ENCODE measurements around the gene SPHKAP. TPM values are rescaled to one million over a fixed set of nuclear protein-coding genes. Genes with fewer than 3 reads are reported as not detected.

Gene SPHKAP
- total RNA-seq, 1 donor from 2014 or later = not detected

DNA sequence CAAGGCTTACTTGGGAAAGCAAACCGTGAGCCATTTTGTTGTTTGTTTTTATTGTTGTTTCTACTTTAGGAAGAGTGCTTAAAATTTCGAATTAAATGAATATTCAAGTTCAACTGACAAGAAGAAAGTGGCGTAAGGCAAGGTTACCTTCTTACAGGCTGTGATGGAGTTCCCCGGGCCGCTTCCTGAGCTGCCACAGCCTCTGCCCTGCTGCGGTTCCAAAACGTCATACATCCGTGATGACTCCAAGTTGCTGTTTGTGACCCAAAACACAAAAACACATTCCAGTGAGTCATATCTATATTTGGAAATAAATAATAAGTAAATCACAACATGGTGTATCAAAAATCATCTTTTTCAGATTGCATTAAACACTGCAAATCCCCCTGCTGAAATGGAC, 49.7 kb downstream of the SPHKAP start:
- DNase-seq (ENCODE audit: low read depth) = no peak
- TF ChIP-seq, protein P1, sequence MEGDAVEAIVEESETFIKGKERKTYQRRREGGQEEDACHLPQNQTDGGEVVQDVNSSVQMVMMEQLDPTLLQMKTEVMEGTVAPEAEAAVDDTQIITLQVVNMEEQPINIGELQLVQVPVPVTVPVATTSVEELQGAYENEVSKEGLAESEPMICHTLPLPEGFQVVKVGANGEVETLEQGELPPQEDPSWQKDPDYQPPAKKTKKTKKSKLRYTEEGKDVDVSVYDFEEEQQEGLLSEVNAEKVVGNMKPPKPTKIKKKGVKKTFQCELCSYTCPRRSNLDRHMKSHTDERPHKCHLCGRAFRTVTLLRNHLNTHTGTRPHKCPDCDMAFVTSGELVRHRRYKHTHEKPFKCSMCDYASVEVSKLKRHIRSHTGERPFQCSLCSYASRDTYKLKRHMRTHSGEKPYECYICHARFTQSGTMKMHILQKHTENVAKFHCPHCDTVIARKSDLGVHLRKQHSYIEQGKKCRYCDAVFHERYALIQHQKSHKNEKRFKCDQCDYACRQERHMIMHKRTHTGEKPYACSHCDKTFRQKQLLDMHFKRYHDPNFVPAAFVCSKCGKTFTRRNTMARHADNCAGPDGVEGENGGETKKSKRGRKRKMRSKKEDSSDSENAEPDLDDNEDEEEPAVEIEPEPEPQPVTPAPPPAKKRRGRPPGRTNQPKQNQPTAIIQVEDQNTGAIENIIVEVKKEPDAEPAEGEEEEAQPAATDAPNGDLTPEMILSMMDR (conservative IDR thresholded peaks at IDR 0.05; ENCODE audit: low read depth, low read length) = no peak
- no peak overlapping the region for H3K4me3 ChIP-seq (ENCODE audit: low read depth, low read length)

DNA sequence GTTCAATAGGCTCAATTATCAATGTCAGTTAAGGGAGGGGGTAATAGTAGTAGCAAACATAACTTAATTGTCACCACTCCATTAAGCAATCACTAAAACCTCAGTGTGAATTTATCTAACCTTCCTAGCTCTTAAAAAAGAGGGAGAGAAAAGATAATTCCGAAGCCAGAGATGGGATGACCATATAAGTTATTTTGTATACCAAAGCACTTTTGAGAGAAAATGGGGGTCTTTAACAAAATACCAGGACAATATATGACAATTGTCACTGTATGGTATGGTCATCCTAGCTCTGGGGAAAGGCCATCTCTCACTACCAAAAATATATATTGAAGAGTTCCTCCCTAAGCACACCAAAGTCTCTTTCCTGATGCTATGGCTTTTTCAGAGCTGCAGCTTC, 55.1 kb downstream of the SPHKAP start:
- no peak for DNase-seq (ENCODE audit: low read depth)
- TF ChIP-seq, protein P1 (conservative IDR thresholded peaks at IDR 0.05; ENCODE audit: low read depth, low read length) = no peak
- no peak overlapping the region for H3K4me3 ChIP-seq (ENCODE audit: low read depth, low read length)

DNA sequence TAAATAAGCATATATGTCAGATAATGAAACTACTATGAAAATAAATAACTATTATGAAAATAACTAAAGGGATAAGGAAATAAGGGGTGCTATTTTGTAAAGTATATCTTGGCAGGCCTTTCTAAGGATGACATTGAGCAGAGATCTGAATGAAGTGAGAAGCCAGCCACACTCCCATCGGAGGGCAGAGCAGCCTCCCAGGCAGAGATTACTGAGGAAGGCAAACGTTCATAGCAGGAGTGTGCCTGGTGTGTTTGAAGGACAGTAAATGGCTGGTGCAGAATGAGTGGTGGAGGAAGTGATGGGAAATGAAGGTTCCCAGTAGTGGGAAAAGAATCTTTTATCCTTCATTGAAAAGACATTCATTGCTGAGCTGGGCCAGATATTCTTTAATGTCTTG, 62.5 kb downstream of the SPHKAP start:
- DNase-seq (ENCODE audit: low read depth) = no peak
- TF ChIP-seq, protein P1 (conservative IDR thresholded peaks at IDR 0.05; ENCODE audit: low read depth, low read length) = no peak
- H3K4me3 ChIP-seq (ENCODE audit: low read depth, low read length) = no peak overlapping the region

DNA sequence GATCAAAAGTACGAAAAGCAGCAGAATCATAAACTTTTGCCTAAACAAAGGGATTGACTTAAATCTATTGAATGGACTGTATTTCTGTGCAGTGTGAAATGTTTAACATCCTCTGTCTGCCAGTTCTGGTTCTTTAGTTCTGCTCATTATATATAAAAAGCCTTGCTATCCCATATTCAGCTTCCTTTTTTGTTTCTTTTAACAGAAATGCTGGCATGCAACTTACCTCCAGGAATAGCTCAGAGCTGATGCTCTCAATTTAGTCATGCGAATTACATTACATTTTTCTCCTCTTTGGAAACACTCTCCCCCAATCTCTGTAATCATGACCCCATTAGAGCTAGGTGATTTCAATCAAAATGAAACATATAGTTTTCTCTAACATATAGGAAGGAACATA, 73.6 kb downstream of the SPHKAP start:
- H3K4me3 ChIP-seq (ENCODE audit: low read depth, low read length) = no peak overlapping the region
- TF ChIP-seq, protein P1 (conservative IDR thresholded peaks at IDR 0.05; ENCODE audit: low read depth, low read length) = no peak
- no peak for DNase-seq (ENCODE audit: low read depth)

DNA sequence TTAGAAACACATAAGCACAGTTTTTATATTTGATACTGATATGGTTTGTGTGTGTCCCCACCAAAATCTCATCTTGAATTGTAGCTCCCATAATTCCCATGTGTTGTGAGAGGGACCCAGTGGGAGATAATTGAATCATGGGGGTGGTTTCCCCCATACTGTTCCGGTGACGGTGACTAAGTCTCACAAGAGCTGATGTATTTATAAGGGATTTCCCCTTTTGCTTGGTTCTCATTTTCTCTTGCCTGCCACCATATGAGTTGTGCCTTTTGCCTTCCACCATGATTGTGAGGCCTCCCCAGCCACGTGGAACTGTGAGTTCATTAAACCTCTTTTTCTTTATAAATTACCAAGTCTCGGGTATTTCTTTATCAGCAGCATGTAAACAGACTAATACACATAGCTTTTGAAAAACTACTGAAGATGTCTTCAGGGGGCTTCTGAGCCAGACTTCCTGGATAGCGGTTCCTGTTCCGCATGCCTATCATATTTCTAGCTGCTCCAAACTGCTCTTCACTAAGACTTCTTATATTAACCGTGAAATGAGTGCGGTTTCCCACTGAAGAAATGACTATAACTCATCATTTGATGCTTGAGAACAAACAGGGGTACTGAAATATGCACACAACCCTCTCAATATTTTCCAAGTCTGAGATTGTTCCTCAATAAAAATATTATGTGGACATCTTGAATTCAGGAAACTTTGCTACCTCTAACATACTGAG, 75.8 kb downstream of the SPHKAP start:
- no peak overlapping the region for H3K4me3 ChIP-seq (ENCODE audit: low read depth, low read length)
- no peak for DNase-seq (ENCODE audit: low read depth)
- TF ChIP-seq, protein P1 (conservative IDR thresholded peaks at IDR 0.05; ENCODE audit: low read depth, low read length) = no peak

DNA sequence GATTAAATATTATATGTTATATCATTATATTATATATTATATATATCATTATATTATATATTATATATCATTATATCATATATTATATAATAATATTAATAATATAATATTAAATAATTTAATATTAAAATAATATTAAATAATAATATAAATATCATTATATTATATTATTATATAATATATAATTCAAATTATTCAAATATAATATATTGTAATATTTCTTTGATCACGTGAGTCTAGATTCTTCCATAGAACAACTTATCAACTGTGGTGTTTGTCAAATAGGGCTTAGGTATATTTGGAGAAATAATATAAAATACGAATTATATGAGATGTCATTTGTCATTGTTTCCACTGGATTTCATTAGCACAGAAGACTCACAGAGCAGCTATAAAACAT, 77.3 kb downstream of the SPHKAP start:
- TF ChIP-seq, protein P1 (conservative IDR thresholded peaks at IDR 0.05; ENCODE audit: low read depth, low read length) = no peak
- H3K4me3 ChIP-seq (ENCODE audit: low read depth, low read length) = no peak overlapping the region
- no peak for DNase-seq (ENCODE audit: low read depth)

DNA sequence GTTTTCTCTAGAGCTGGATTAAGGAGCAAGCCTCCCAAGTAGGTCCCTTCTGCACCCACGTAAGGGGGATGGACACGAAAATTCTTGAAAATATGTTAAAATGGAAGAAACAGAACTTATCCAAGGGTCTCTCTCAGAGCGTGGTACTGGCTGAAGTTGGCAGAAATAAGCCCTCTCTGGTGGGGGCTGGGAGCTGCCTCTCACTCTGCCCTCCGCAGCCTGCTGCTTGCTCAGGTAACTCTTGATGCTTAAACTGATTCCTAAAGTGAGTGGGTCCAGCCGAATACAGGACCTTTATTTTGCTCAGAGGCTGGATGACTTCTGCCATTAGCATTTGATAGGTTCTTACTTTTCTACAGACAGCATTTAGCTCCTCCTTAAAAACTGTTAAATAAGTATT, 78.1 kb downstream of the SPHKAP start:
- H3K4me3 ChIP-seq (ENCODE audit: low read depth, low read length) = no peak overlapping the region
- no peak for DNase-seq (ENCODE audit: low read depth)
- TF ChIP-seq, protein P1 (conservative IDR thresholded peaks at IDR 0.05; ENCODE audit: low read depth, low read length) = no peak
